H1 (cell line): ENCODE measurements around the gene UBN1.

Experiments used
- POLR2AphosphoS5 ChIP-seq: IDR thresholded peaks from 2 replicates; pipeline ENCODE4 v1.6.1; 2011; ENCODE audit warnings: low read depth, low read length
- RNF2 ChIP-seq: fragments of 200-900, 300-1000 bp; sonication (generic); IDR thresholded peaks from 2 replicates; pipeline ENCODE4 v1.7.1; 2016; ENCODE audit warnings: borderline replicate concordance, low read depth, mild to moderate bottlenecking, antibody characterized with exemption, low read length; ENCODE audit not compliant: poor library complexity, severe bottlenecking; ENCODE audit errors: missing control alignments

DNA sequence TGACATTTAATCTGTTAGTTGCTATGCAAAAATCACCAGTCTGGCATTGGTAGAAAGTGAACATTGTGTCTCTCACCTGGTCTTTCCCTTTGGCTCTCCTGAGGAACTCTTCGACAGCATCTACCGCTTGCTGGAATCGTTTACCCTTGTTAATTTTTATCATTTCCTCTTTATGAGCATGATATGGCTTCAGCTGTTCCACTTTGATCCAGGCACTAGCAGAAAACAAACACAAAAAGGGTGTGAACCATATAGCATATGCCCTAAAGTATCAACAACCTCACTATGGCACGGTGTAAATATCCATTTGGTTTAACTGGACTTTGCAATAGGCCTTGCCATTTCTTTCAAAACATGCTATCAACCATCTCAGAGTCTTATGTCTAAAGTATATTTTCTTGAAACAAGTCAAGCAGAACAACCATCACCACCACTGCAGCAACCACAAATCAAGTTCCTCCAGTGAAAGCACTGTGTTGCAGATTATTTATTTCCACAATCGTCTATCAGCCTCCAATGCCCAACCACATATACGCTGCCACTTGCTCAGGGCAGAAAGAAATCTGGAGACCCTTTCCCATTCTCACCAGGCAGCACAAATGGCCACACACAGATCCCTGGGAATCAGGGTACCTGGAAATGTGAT, 14.5 kb upstream of the UBN1 start:
- TF ChIP-seq POLR2AphosphoS5 (no peak), RNF2 (no peak)
